Astrocyte (in vitro differentiated cells and primary cell): ENCODE results near the gene TWSG1.

Experiments used
- CTCF ChIP-seq: IDR thresholded peaks from 2 replicates; pipeline ENCODE4 v1.5.1; 2011; ENCODE audit warnings: low read depth, mild to moderate bottlenecking, inconsistent platforms, low read length, moderate library complexity; ENCODE audit not compliant: insufficient read depth
- EZH2 ChIP-seq: IDR thresholded peaks from 2 replicates; pipeline ENCODE4 v1.6.1; 2012; ENCODE audit warnings: mild to moderate bottlenecking, low read length, inconsistent platforms; ENCODE audit not compliant: insufficient read depth

- TF ChIP-seq EZH2 (no peak), CTCF (no peak)
These were observed 69.4 kb downstream of the TWSG1 start for GRCh38 chr18:9403795-9404564.
